Ascending aorta (tissue), 2 donors: Measurements from ENCODE around the gene FAM216A. TPM values are rescaled to one million over a fixed set of nuclear protein-coding genes. Genes with fewer than 3 reads are reported as not detected.
"Not testable (repeated sequence)": the region's sequence is repeated elsewhere in the genome, so short reads cannot be mapped to it uniquely, and the experiment has no call there.

Source experiments
- DNase-seq, 2 donors: peaks; one replicate each; pipeline ENCODE4 v3.0.0-alpha.2; 2019; ENCODE audit warnings: low spot score in 2 of 2
- H3K27ac ChIP-seq, 2 donors: fragments of 200-600 bp; sonication (generic); one replicate each; pipeline ENCODE4 v1.5.1; 2016 to 2017; ENCODE audit warnings: mild to moderate bottlenecking in 1 of 2
- H3K27me3 ChIP-seq: fragments of 200-600 bp; sonication (generic); one replicate; pipeline ENCODE4 v1.5.1; 2017
- H3K36me3 ChIP-seq, 2 donors: fragments of 200-600 bp; sonication (generic); one replicate each; pipeline ENCODE4 v1.5.1; 2016
- H3K4me1 ChIP-seq, 2 donors: fragments of 200-600 bp; sonication (generic); one replicate each; pipeline ENCODE4 v1.5.1; 2016 to 2017; ENCODE audit warnings: mild to moderate bottlenecking in 1 of 2
- H3K4me3 ChIP-seq, 2 donors: fragments of 200-600 bp; sonication (generic); one replicate each; pipeline ENCODE4 v1.5.1; 2016 to 2017; ENCODE audit warnings: mild to moderate bottlenecking in 1 of 2
- H3K9me3 ChIP-seq, 2 donors: fragments of 200-600 bp; sonication (generic); one replicate each; pipeline ENCODE4 v1.5.1; 2016
- CTCF ChIP-seq, 3 experiments: fragments of 200-600 bp in 2 of 3; fragments of 450-650 bp in 1 of 3; sonication (generic) in 2 of 3; IDR thresholded peaks; one replicate each; pipeline ENCODE4 v1.5.1; 2016 to 2019; ENCODE audit warnings: antibody characterized with exemption in 3 of 3, mild to moderate bottlenecking in 1 of 3, moderate library complexity in 1 of 3
- intact Hi-C: fragments of 100-400 bp; cut with DNase I; formaldehyde crosslinking; loops from one replicate; pipeline ENCODE4 v1.15.1; 2023
- total RNA-seq: library from RNA; depleted of rRNA; stranded (reverse); fragments of >200 nt; gene quantifications from one replicate; pipeline ENCODE4 v1.1.0, GENCODE V29; 2016

The FAM216A gene
- total RNA-seq, 1 donor from 2014 or later, result 2.1 TPM

DNA sequence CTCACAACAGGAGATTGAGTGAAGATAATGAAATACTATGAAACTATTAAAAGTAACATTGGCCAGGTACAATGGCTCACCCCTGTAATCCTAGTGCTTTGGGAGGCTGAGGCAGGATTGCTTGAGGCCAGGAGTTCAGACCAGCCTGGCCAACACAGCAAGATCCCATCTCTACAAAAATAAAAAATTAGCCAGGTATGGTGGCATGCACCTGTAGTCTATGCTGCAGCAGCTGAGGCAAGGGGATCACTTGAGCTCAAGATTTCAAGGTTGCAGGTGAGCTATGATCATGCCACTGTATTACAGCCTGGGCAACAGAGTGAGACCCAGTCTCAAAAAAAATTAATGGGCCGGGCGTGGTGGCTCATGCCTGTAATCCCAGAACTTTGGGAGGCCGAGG is 48.4 kb downstream of the FAM216A start:
- Histone ChIP-seq H3K9me3 (no peaks in the 10 kb centered on the region), H3K27ac (no peak overlapping the region), H3K27me3 (no peaks in the 10 kb centered on the region), H3K4me3 (no peak overlapping the region), H3K36me3 (no peaks in the 10 kb centered on the region), H3K4me1 (peaks cover 0 to 3% of the 10 kb centered on the region in 2 donors)
- no peak for DNase-seq
- intact Hi-C loops, result no loop called here
- no peak for TF ChIP-seq CTCF (IDR thresholded peaks at IDR 0.05)

DNA sequence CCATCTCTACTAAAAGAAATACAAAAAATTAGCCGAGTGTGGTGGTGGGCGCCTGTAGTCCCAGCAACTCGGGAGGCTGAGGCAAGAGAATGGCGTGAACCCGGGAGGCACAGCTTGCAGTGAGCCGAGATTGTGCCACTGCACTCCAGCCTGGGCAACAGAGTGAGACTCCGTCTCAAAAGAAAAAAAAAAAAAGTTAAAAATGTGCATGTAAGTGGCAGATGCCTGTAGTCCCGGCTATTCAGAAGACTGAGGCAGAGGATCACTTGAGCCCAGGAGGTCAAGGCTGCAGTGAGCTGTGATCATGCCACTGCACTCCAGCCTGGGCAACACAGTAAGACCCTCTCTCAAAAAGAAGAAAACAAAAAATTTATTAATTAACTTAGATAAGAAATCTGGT is 49.4 kb downstream of the FAM216A start:
- H3K27ac ChIP-seq, H3K27me3 ChIP-seq, DNase-seq, intact Hi-C loops, H3K9me3 ChIP-seq, H3K4me3 ChIP-seq, H3K36me3 ChIP-seq, H3K4me1 ChIP-seq: not testable (repeated sequence)

DNA sequence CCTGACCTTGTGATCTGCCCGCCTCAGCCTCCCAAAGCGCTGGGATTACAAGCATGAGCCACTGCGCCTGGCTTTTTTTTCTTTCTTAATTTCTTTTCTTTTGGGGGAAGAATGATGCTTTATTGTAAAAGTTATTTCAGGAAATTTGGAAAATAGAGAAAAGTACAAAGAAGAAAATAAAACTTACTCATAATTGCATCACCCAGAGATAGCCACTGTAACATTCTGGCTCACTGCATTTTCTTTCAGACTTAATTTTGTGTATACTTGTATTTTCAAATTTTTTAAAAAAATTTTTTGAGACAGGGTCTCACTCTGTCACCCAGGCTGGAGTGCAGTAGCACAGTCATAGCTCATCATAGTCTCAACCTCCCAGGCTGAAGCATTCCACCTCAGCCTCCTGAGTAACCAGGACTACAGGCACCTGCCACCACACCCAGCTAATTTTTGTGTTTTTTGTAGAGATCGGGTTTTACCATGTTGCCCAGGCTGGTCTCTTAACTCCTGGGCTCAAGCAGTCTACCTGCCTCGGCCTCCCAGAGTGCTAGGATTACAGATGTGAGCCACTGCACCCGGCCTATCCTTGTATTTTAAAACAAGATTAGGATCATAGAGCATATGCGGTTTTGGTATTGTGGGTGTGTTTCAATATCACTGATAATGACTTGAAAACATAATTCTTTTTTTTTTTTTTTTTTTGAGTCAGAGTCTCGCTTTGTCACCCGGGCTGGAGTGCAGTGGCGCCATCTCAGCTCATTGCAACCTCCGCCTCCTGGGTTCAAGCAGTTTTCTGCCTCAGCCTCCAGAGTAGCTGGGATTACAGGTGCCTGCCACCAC is 52.4 kb downstream of the FAM216A start:
- H3K27me3 ChIP-seq, H3K27ac ChIP-seq, intact Hi-C loops, H3K4me1 ChIP-seq, H3K9me3 ChIP-seq, H3K4me3 ChIP-seq, H3K36me3 ChIP-seq, DNase-seq: not testable (repeated sequence)

- Histone ChIP-seq H3K4me3 (no peak overlapping the region), H3K27me3 (no peaks in the 10 kb centered on the region), H3K9me3 (no peaks in the 10 kb centered on the region), H3K4me1 (peaks cover 0 to 3% of the 10 kb centered on the region in 2 donors), H3K27ac (no peak overlapping the region), H3K36me3 (no peaks in the 10 kb centered on the region)
- DNase-seq, result no peak
- intact Hi-C loops, result no loop called here
- no peak for TF ChIP-seq CTCF (IDR thresholded peaks at IDR 0.05)
These were observed 59.7 kb downstream of the FAM216A start for GRCh38 chr12:110528277-110528839.

GRCh38 chr12:110530511-110530910 is 61.9 kb downstream of the FAM216A start:
- H3K4me3 ChIP-seq, result no peak overlapping the region
- DNase-seq, result no peak
- intact Hi-C loops, result no loop called here
- peaks cover 0 to 3% of the 10 kb centered on the region in 2 donors for H3K4me1 ChIP-seq
- no peaks in the 10 kb centered on the region for H3K27me3 ChIP-seq
- no peak overlapping the region for H3K27ac ChIP-seq
- TF ChIP-seq CTCF (IDR thresholded peaks at IDR 0.05), result no peak
- H3K36me3 ChIP-seq, result peaks cover 0 to 5% of the 10 kb centered on the region in 2 donors
- no peaks in the 10 kb centered on the region for H3K9me3 ChIP-seq

- intact Hi-C loops, result no loop called here
- Histone ChIP-seq H3K27ac (no peak overlapping the region), H3K9me3 (no peaks in the 10 kb centered on the region), H3K4me1 (peaks cover 3% of the 10 kb centered on the region in 2 donors), H3K4me3 (no peak overlapping the region), H3K36me3 (peaks cover 0 to 5% of the 10 kb centered on the region in 2 donors), H3K27me3 (no peaks in the 10 kb centered on the region)
- no peak for DNase-seq
- no peak for TF ChIP-seq CTCF (IDR thresholded peaks at IDR 0.05)
These were observed 63.2 kb downstream of the FAM216A start for GRCh38 chr12:110531741-110532333.
